Keratinocyte (primary cell): ENCODE data around the gene CORO2A. TPM values are rescaled to one million over a fixed set of nuclear protein-coding genes. Genes with fewer than 3 reads are reported as not detected.

Experiments used
- DNase-seq: peaks from one replicate; pipeline ENCODE4 v3.0.0-alpha.2; 2011; ENCODE audit warnings: low read depth, missing footprints, low spot score
- FAIRE-seq: peaks from 2 replicates; lab custom pipeline; 2011; peaks lifted over from hg19 to GRCh38; lab: Jason Lieb, UNC
- H2AFZ ChIP-seq: 2 replicates; pipeline ENCODE4 v1.6.0; 2012; ENCODE audit warnings: low read length, control low read depth, inconsistent platforms; ENCODE audit not compliant: control insufficient read depth
- H3K27ac ChIP-seq: 2 replicates; pipeline ENCODE4 v1.5.1; 2011; ENCODE audit warnings: low read length; ENCODE audit not compliant: control insufficient read depth, insufficient read depth
- H3K27me3 ChIP-seq: 3 replicates; pipeline ENCODE4 v1.6.0; 2011; ENCODE audit warnings: low read length; ENCODE audit not compliant: control insufficient read depth, insufficient read depth; ENCODE audit errors: extremely low read depth
- H3K36me3 ChIP-seq, 2 experiments: 2 replicates in 1 of 2; 3 replicates in 1 of 2; pipeline ENCODE4 v1.5.1; 2011; ENCODE audit warnings: low read length in 2 of 2, mild to moderate bottlenecking in 1 of 2; ENCODE audit not compliant: control insufficient read depth in 2 of 2, insufficient read depth in 2 of 2; ENCODE audit errors: extremely low read depth in 1 of 2
- H3K4me1 ChIP-seq: 3 replicates; pipeline ENCODE4 v1.5.1; 2011; ENCODE audit warnings: low read length; ENCODE audit not compliant: control insufficient read depth, insufficient read depth; ENCODE audit errors: extremely low read depth
- H3K4me2 ChIP-seq: 3 replicates; pipeline ENCODE4 v1.6.0; 2011; ENCODE audit warnings: low read depth, low read length; ENCODE audit not compliant: control insufficient read depth, insufficient read depth; ENCODE audit errors: extremely low read depth
- H3K4me3 ChIP-seq, 3 experiments: fragments of 200-600 bp in 1 of 3; sonication (generic) in 1 of 3; 2 replicates in 2 of 3; 3 replicates in 1 of 3; pipeline ENCODE4 v1.5.1; 2011 to 2016; ENCODE audit warnings: low read length in 3 of 3, mild to moderate bottlenecking in 3 of 3, control low read depth in 2 of 3, inconsistent platforms in 1 of 3, low read depth in 1 of 3, mixed read lengths in 1 of 3, mixed run types in 1 of 3, moderate library complexity in 1 of 3; ENCODE audit not compliant: control insufficient read depth in 2 of 3, insufficient read depth in 2 of 3; ENCODE audit errors: extremely low read depth in 1 of 3
- H3K79me2 ChIP-seq: 2 replicates; pipeline ENCODE4 v1.6.0; 2012; ENCODE audit warnings: low read length; ENCODE audit not compliant: control insufficient read depth, insufficient read depth
- H3K9ac ChIP-seq: 3 replicates; pipeline ENCODE4 v1.6.0; 2011; ENCODE audit warnings: low read length; ENCODE audit not compliant: control insufficient read depth, insufficient read depth; ENCODE audit errors: extremely low read depth
- H3K9me1 ChIP-seq: 3 replicates; pipeline ENCODE4 v1.6.0; 2011; ENCODE audit warnings: low read length; ENCODE audit not compliant: control insufficient read depth, insufficient read depth; ENCODE audit errors: extremely low read depth
- H3K9me3 ChIP-seq: 2 replicates; pipeline ENCODE4 v1.5.1; 2012; ENCODE audit warnings: low read depth, low read length; ENCODE audit not compliant: control insufficient read depth
- H4K20me1 ChIP-seq: 3 replicates; pipeline ENCODE4 v1.6.0; 2011; ENCODE audit warnings: low read length; ENCODE audit not compliant: control insufficient read depth, insufficient read depth; ENCODE audit errors: extremely low read depth
- CTCF ChIP-seq, 3 experiments: IDR thresholded peaks in 1 of 3; conservative IDR thresholded peaks in 1 of 3; optimal IDR thresholded peaks in 1 of 3; 2 replicates in 2 of 3; 3 replicates in 1 of 3; pipeline versions ENCODE3 to v1.5.1; 2011; ENCODE audit warnings: low read length in 3 of 3, mild to moderate bottlenecking in 3 of 3, moderate library complexity in 2 of 3, control low read depth in 1 of 3, inconsistent platforms in 1 of 3; ENCODE audit not compliant: insufficient read depth in 2 of 3; ENCODE audit errors: extremely low read depth in 1 of 3
- EZH2 ChIP-seq: IDR thresholded peaks from one replicate; pipeline ENCODE4 v1.6.1; 2012; ENCODE audit warnings: inconsistent platforms, mild to moderate bottlenecking, low read length, moderate library complexity
- dilution Hi-C: fragments of 300-500 bp; cut with MboI; formaldehyde crosslinking; loops from one replicate; pipeline ENCODE4 v1.7.0; 2020; ENCODE audit warnings: low sequenced_read_pairs; ENCODE audit not compliant: extremely low pct_ligation_motif_present
- polyA plus RNA-seq, 5 experiments: library from polyadenylated mRNA; depleted of rRNA in 3 of 5; stranded (reverse) in 3 of 5; stranded (forward) in 1 of 5; unstranded in 1 of 5; fragments of >200 nt; gene quantifications; 1 replicate in 1 of 5; 2 replicates in 3 of 5; 3 replicates in 1 of 5; pipeline versions ENCODE4 v1.2.1 to v1.2.3, GENCODE V29; 2011 to 2012; ENCODE audit warnings: missing spikeins in 2 of 5, low read depth in 1 of 5, low replicate concordance in 1 of 5
- small RNA-seq, 3 experiments: library from RNA; depleted of rRNA; stranded (forward); fragments of <200 nt; gene quantifications; one replicate each; pipeline ENCODE3, GENCODE V24; 2012; ENCODE audit warnings: low read depth in 3 of 3, low replicate concordance in 1 of 3; ENCODE audit not compliant: insufficient read length in 3 of 3

Gene CORO2A
- polyA plus RNA-seq, 1 donor (not counting 4 experiments of a cell fraction or from before 2014, with no cell fraction given): 31.7 TPM

GRCh38 chr9:98074115-98074990 lies 118.1 kb downstream of the CORO2A start:
- Histone ChIP-seq H3K27ac (peak overlapping the region; percentile 27), H3K4me2 (peak overlapping the region; percentile 16), H3K9me1 (no peaks in the 10 kb centered on the region), H3K9ac (no peak overlapping the region), H4K20me1 (no peaks in the 10 kb centered on the region), H2AFZ (no peak overlapping the region), H3K4me1 (peaks cover 19% of the 10 kb centered on the region), H3K79me2 (peaks cover 9% of the 10 kb centered on the region), H3K36me3 (peaks cover 8 to 10% of the 10 kb centered on the region in 2 experiments), H3K4me3 (no peak overlapping the region), H3K27me3 (no peaks in the 10 kb centered on the region), H3K9me3 (no peaks in the 10 kb centered on the region)
- DNase-seq (no peak), FAIRE-seq (no peak)
- TF ChIP-seq EZH2 (no peak), CTCF (optimal IDR thresholded peaks at IDR 0.05 in 1 of 3, IDR thresholded peaks at IDR 0.05 in 1 of 3, conservative IDR thresholded peaks at IDR 0.05 in 1 of 3; ENCODE audit: extremely low read depth in 1 of 3, insufficient read depth in 2 of 3, low read length in 3 of 3) (peak; percentile 81 to 94 (median 88))
- dilution Hi-C loops: no loop called here

GRCh38 chr9:98071737-98072136 lies 120.7 kb downstream of the CORO2A start:
- Histone ChIP-seq H3K27me3 (no peaks in the 10 kb centered on the region), H3K9me3 (no peaks in the 10 kb centered on the region), H3K79me2 (peaks cover 16% of the 10 kb centered on the region), H3K9me1 (no peaks in the 10 kb centered on the region), H4K20me1 (no peaks in the 10 kb centered on the region), H2AFZ (no peak overlapping the region), H3K36me3 (peaks cover 0 to 1% of the 10 kb centered on the region in 2 experiments), H3K27ac (no peak overlapping the region), H3K4me1 (peaks cover 19% of the 10 kb centered on the region), H3K9ac (no peak overlapping the region), H3K4me3 (no peak overlapping the region), H3K4me2 (no peak overlapping the region)
- no peak for DNase-seq
- TF ChIP-seq CTCF (optimal IDR thresholded peaks at IDR 0.05 in 1 of 3, IDR thresholded peaks at IDR 0.05 in 1 of 3, conservative IDR thresholded peaks at IDR 0.05 in 1 of 3; ENCODE audit: extremely low read depth in 1 of 3, insufficient read depth in 2 of 3, low read length in 3 of 3) (no peak), EZH2 (no peak)
- no peak for FAIRE-seq
- dilution Hi-C loops: no loop called here

Small RNA genes within 50 kb of the gene (small RNA-seq; reads per million reads assigned to genes)
- gene MIR6854: 0.07 to 4.0 (median 0.50) reads per million in 3 experiments
- 0 reads per million in 3 experiments for gene RF00017

Other genes starting within 250 kb of the CORO2A start
- gene ANP32B, start 209.3 kb downstream of the CORO2A start, polyA plus RNA-seq: 17.2 to 51.0 TPM (median 45.0 TPM) in 3 replicates
- 47.7 to 73.8 TPM (median 63.1 TPM) in 3 replicates for gene NANS, start 135.9 kb downstream of the CORO2A start, polyA plus RNA-seq
- 19.8 to 36.9 TPM (median 22.1 TPM) in 3 replicates for gene TRIM14, start 73.4 kb downstream of the CORO2A start, polyA plus RNA-seq
- gene TBC1D2, start 63.0 kb upstream of the CORO2A start, polyA plus RNA-seq: 59.2 to 110 TPM (median 73.2 TPM) in 3 replicates